ENCODE data around the gene GOLGA8A. TPM values are rescaled to one million over a fixed set of nuclear protein-coding genes. Genes with fewer than 3 reads are reported as not detected.
"Not testable (repeated sequence)": the region's sequence is repeated elsewhere in the genome, so short reads cannot be mapped to it uniquely, and the experiment has no call there.

Gene GOLGA8A
- 0.40 and 2.0 TPM in 2 replicates for total RNA-seq

GRCh38 chr15:34437687-34438086, at the start of gene GOLGA8A:
Gene GOLGA8A (minus strand): TSS chr15:34437808. CDS start chr15:34389691, 48,117 bp downstream.
- DNase-seq (ENCODE audit: low read depth in 2 of 2), result peak; percentile 75 to 83

DNA sequence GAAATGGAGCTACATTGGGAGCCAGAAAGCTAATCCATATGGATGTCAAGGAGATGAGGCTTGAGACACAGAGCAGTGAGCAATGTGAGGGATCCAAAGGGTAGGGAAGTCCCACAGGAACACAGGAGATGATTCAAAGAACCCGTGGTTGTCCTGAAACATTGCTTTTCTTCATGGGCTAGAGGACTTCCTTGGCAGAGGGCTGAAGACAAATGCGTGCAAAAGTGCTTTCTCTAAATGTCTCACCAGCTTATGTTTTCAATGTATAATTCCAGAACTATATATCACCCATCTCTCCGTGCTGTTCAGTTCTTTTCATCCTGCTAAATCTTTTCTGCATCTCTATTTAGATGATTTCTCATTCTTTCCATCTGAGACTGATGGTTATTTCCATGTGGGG, 46.0 kb upstream of the GOLGA8A start:
- DNase-seq (ENCODE audit: low read depth in 2 of 2), result no peak

DNA sequence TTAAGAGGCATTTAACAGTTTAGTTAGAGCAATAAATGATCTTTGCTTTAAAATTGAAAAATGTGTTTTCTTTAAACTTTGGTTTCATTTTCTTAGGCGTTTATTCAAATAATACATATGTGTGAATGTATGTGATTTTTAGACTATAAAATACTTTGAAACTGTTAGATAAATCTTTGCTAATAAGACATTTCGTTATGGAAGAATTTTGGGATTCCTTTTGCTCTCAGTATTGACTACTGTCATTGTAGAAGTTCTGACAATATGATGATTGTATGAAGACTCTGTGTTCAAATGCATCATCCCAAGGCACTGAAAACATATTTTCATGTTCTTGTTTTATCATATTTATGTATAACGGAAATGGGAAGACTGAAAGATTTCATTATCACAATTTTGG, 43.8 kb upstream of the GOLGA8A start:
- DNase-seq (ENCODE audit: low read depth in 2 of 2), result no peak

GRCh38 chr15:34473840-34474239, 36.2 kb upstream of the GOLGA8A start:
- DNase-seq (ENCODE audit: low read depth in 2 of 2), result no peak

DNA sequence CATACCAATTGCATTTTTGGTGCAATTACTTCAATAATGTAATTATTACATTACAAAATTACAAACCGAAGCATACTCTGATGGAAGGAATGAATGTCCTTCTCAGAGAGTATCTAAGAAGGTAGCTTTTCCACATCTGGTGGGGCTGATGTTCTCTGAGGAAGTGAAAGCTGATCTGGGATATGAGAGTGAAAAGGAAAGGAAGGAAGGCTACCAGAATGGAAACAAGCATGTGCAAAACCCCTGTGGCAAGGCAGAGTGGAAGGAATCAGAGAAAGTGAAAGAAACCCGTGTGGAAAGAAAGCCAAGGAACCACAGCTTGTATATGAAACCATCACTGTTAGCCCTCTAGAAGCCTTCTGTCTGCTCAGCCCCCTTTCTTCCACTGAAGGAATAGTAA, 35.3 kb upstream of the GOLGA8A start:
- no peak for DNase-seq (ENCODE audit: low read depth in 2 of 2)

DNA sequence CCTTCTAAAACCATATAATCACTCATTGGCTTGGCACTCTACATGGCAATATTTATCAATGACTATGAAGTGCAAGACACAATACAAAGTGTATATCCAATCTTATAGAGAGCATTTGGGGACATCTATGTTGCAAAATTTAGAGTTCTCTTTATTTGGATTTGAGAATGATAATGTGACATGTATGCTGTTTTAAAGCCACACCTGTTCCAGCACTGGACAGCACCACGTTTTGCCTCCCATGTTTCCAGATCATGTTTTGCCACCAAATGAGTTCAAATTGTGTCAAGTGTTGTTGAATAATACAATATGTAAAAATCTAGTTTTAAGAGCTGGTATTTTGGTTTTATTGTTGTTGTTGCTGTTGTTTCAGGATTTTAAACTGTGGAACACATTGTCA, 33.3 kb upstream of the GOLGA8A start:
- DNase-seq (ENCODE audit: low read depth in 2 of 2), result no peak

GRCh38 chr15:34470091-34470490, 32.5 kb upstream of the GOLGA8A start:
- no peak for DNase-seq (ENCODE audit: low read depth in 2 of 2)

DNA sequence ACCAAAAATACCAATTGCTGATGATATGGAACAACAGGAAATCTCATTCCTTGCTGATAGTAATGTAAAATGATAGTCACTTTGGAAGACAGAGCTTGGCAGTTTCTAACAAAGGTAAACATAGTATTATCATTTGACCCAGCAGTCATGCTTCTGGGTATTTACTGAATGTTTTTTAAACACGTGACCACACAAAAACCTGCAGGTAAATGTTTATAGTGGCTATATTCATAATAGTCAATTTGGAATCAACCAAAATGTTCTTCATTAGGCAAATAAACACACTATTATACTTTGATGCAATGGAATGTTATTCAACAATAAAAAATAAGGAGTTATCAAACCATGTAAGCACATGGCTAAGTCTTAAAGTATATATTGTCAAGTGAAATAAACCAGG, 24.1 kb upstream of the GOLGA8A start:
- no peak for DNase-seq (ENCODE audit: low read depth in 2 of 2)

DNA sequence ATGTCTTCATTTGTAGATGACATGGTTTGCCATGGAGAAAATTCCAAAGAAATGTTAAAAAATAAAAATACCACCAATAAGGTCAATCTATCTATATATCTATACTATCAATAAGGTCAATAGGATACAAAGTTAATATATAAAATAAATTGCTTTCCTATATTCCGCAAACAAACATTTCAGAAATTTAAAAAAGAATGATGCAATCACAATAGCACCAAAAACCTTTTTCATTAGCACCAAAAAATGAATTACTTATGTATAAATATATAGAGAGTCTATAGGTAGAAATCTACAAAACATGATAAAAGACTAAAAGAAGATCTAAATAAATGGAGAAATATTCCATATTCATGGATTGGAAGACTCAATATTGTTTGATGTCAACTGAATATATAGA, 22.8 kb upstream of the GOLGA8A start:
- DNase-seq (ENCODE audit: low read depth in 2 of 2), result no peak

DNA sequence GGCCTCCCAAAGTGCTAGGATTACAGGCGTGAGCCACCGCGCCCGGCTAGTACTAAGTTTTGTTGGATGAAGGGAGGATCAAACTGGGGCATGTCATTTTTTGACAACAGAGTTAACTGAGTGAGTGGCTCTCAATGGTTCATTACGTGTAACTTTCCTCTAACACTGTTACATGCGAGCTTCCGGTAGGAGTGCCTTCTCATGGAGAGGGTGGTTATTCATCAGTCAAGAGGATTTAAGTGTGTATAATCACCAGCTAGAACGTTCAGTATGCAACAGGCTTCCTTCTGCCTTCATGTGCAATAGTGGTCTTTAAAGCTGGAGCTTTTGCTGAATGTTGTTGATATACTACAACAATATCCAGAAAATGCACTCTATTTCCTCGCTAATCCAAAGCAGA, 19.1 kb upstream of the GOLGA8A start:
- no peak for DNase-seq (ENCODE audit: low read depth in 2 of 2)

- DNase-seq (ENCODE audit: low read depth in 2 of 2), result no peak
Observed at GRCh38 chr15:34442891-34443290, 5.3 kb upstream of the GOLGA8A start.

DNA sequence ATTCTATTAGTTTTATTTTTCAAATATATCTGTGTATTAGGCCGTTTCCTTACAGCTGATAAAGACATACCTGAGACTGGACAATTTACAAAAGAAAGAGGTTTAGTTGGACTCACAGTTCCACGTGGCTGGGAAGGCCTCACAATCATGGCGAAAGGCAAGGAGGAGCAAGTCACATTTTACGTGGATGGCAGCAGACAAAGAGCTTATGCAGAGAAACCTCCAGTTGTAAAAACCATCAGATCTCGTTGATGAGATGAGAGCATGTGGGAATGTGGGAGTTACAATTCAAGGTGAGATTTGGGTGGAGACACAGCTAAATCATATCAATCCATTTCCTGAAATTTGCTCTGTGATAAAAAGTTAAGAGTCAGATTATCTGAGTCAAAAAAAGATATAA, 2.3 kb upstream of the GOLGA8A start:
- no peak for DNase-seq (ENCODE audit: low read depth in 2 of 2)

DNA sequence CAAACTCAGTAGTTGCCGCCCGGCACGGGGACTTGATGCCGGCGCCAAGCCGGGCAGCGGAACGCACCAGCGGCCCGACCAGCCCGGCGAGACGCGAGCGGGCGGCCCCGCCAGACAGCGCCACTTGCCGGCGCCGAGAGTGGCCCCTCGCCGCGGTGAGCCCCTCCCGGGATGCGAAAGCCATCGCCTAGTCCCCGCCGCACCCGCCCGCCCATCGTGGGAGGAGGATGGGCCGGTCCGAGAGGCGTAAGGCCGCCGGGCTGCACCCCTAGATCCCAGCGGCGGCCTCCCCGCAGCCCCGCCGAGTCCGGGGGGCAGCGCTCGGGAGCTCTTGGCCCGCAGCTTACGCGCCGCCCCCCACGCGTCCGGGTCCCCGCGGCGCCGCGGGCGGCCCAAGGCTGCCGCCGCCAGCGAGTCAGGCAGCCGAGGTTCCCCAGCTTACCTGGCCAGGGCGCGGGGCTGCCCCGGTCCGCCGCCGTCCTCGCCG, 609 bp downstream of the GOLGA8A start:
- peak; percentile 58 to 68 for DNase-seq (ENCODE audit: low read depth in 2 of 2)

DNA sequence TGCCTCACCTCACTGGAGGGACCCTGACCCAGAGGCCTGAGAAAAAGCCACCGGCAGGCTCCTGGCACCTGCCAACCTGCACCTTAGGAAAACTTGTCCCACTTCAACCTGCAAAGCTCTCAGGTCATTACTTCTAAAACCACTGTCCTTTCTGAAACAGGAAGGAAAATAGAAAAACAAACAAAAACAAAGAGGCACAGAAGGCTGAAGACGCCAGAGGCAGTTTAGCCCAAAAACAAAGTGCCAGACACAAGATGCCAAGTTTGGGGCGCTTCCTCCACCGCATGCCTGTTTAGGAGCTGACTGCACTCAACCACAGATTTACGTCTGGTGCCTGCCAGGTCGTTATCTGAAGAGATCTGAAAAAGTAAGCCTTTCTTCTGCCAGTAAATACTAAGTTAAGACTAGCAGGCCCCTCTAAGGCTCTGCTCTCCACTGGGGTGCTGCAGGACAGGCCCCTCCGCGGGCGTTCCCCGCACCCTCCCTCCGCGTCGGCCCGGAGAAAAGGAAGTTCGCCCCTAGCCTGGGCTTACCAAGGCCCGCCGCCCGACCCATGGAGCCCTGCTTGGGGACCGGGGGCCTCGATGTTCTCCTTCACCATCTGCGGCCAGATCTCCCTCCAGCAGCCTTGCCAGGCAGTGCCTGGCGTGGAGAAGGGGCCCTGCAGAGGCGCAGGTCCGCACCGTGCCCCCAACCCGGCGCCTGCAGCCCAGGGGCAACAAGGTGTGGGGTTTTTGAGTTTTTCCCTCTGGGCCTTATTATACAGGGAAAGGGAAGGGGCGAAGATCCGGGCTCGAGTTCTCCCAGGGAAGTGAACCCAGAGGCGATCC, 1.3 kb downstream of the GOLGA8A start:
- DNase-seq (ENCODE audit: low read depth in 2 of 2), result peak in 1 of 2 donors; percentile 0

DNA sequence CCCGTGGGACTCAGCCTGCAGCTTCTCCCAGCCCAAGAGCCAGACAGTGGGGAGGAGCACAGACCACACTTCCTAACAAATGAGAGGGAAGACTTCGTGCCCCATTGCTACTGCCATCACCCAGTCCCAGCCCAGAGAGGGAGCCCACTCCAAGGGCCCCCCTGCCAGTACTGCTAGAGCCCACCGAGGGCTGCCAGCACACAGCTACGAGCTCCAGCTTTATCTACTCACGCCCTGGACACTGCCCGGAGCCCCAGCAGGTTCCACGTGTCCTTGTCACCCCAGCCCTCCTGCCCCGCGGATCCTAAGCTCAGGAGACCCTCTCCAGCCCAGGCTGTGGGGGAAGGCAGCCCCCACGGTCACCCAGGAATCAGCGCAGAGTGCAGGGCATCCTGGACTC, 1.9 kb downstream of the GOLGA8A start:
- DNase-seq (ENCODE audit: low read depth in 2 of 2), result no peak

DNA sequence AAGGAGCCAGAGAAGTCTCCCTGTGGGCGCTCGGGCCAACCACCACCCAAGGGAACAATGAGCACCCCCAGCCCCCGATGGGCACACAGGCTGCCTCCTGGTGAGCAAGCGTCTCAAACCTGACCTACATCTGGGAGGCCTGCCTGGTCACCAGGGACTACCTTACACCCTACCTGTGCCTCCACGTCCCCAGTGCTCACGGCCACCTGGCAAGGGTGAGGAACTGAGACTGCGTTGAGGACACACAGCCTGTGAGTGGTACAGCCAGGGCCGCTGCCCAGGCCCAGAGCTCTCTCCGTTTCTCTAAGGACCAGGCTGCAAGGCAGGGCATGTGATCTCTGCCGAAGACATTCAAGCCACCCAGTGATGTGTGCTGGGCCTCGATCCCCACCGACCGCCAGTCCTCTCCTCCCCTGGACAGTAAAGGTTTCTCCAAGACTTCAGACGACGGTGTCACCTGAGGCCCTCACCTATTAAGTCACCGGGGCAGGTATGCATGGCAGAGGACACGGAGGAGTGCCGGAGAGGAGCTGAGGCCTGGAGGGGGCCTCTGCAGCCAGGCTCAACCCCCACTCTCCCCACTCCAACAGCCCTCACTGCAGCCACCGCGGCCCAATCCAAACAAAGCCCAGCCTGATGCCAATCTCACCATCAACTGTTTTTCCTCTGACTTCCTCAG, 2.8 kb downstream of the GOLGA8A start:
- DNase-seq (ENCODE audit: low read depth in 2 of 2), result peak in 1 of 2 donors; percentile 1

DNA sequence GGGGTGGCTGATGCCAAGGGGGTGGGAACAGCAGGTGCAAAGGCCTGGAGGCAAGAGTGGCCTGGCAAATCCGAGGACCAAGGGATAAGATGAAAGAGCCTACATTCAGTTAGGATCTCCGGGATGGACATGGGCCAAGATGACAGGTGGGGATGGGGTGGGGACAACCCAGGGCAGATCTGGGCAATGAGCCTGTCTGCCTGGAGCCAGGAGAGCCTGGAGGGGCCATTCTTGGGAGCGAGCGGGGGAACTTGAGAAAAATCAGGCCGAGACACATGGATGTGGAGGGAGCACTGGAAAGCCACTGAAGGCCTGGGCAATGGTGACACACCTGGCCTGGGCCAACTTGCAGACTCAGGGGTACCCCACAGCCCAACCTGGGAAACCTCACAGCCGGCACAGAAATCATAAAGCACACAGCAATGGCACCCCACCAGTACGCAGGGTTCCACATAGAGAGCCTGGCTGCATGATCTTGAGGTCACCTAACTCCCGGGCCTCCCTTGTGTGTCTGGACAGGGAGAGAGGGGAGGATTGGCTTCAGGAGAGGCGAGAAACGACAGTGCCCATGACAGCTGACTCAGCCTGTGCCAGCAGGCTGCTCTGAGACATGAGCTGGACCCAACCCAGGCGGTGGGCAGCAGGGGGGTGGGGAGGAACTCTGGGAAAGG, 3.5 kb downstream of the GOLGA8A start:
- not testable (repeated sequence) for DNase-seq (ENCODE audit: low read depth in 2 of 2)

DNA sequence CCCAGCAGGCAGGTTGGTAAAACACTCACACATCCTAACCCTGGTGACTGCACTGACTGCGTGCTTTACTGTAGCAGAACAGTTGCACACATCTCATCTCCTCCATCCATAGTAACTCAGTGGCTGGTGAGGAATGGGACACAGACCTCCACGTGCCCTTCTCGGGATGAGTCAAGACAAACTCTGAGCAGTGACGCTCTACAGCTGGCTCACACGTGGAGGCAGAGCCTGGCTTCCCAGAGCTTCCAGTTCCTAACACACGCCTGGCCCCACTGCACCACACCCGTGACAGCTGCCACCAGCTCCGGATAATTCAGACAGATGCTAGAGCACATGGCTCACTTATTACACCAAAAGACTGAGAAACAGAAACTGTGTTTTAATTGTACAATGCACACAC, 7.0 kb downstream of the GOLGA8A start:
- DNase-seq (ENCODE audit: low read depth in 2 of 2), result not testable (repeated sequence)

GRCh38 chr15:34423425-34424090, 14.1 kb downstream of the GOLGA8A start:
- DNase-seq (ENCODE audit: low read depth in 2 of 2), result not testable (repeated sequence)

DNA sequence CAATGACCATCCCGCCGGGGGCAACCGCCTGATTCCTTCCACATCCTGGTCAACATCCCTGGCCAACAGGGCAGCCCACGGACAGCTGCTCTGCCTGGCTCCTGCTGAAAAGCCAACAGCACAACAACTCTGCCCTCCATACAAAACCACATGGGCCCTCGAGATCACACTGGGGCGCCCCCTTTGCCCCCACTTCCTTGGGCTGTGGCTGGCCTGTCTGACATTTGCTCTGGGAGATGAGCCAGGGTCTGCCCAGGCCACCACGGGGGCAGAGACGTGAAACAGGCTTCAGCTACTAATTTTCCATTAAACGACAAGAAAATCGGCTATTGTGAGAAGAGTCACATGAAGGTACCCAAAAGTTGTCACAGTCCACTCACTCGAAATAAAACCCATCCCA, 16.7 kb downstream of the GOLGA8A start:
- not testable (repeated sequence) for DNase-seq (ENCODE audit: low read depth in 2 of 2)

- DNase-seq (ENCODE audit: low read depth in 2 of 2), result not testable (repeated sequence)
Observed at GRCh38 chr15:34418435-34418834, 19.2 kb downstream of the GOLGA8A start.

DNA sequence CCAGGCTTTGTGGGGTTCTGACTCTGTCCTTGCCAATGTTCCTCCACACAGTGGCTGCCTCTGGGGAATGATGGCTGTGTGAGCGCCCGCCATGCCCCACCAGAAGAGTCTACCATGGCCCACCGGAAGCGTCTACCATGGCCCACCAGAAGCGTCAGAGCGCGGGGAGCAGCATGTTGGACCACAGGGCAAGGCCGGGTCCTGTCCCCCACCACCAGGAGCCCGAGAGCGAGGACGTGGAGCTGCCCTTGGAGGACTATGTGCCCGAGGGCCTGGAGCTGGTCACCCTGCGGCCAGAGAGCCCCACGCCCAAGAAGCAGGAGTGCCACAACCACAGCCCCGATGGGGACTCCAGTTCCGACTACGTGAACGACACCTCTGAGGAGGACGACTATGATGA, 28.1 kb downstream of the GOLGA8A start:
- DNase-seq (ENCODE audit: low read depth in 2 of 2), result not testable (repeated sequence)

Measured in lung microvascular endothelial cell (primary cell).